GM19438 (cell line): ENCODE data around the gene UGT1A6.

ENCODE experiments used
- ATAC-seq: cut with Tn5 transposase; IDR thresholded peaks from one replicate; pipeline ENCODE4 v1.9.1; 2021; ENCODE audit warnings: low read depth; ENCODE audit not compliant: unreplicated experiment

UGT1A6 gene

DNA sequence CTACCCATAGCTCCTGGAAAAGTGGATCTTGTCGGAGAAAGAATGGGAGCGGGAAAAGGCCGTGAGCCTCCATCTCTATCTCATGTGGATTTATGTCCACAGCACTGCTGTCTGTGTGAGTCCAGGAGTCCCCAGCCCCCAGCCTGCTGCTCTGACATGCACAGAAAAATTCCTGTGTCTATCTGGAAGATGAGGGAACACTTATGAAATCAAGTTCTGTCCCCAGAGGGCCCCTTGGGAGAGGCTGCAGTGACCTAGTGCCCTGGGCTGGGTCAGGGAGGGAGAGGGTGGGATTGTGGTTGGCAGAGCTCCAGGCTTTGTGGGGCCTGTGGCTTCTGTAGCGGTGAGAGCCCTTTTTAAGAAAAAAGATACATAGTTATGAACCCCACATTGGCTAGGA is 124.1 kb downstream of the UGT1A6 start:
- no peak for ATAC-seq

- ATAC-seq: no peak
These were observed 124.7 kb downstream of the UGT1A6 start for GRCh38 chr2:233817361-233817911.

DNA sequence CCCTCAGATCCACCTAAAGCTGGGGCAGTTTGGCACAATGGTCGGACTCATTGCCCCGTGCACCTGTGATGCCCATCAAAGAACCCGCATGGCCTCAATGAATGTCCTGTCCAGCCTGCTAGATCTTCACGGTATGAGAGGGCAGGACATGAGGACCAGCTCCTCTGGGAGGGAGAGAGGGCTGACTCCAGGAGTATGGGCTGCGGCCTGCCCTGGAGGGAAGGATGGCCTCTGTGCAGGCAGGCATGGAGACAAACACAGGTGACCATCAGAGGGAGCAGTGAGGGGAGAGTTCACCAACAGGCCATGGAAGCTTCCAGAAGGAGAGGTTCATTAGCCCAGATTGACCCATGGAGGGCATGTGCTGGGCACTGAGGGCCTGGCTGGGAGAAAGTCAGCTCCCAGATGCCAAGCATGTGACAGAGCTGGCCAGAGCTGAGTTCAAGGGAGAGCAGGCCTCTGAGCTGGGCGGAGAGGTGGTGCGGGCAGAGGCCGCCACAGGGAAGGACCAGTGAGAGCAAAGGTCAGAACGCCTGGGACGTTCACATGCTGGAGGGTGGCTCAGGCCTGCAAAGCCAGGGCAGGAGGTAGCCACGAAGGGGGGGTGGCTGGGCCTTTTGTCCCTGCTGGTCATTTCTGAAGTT is 125.4 kb downstream of the UGT1A6 start:
- ATAC-seq: no peak

DNA sequence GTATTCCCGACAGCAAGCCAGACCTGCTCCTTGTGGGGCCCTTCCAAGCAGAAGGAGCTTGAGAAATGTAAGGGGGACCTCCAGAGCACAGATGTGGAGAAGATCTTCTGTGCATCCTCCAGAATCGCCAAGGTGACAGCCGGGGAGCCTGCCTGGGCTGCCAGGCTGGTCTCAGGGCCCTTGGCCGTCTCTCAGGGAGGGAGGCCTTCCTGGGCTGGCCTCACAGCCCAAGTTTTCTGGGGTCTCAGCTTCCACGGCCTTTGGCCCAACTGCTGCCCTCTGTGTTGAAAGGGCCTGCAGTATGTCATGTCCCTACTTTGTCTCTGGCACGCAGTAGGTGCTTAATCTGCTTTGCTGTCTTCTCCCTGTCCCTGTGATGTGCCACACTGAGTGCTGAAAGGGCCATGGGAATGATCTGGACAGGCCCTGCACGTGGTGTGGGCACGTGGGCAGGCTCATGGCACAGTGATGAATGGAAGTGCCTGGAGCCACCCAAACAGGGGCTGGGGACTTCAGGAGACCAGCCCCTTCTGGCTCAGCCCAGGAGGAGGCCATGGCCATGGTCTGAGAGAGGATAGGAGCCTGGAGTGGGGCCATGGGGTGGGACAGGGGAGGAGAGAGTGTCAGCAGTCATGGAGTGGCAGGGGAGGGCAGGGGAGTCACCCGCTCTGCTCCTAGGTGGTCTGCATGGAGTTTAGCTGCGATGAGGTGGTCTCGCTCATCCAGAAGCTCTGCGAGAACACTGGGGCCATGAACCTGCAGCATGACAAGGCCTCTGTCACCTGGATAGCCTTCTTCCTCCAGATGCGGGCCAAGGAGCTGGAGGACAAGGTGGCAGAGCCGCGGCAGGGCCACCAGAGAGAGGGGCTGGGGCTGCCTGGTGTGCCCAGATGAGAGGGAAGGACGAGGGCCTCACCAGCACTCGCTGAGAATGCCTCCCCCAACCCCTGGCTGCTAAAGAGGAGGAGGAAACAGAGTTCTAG is 126.2 kb downstream of the UGT1A6 start:
- ATAC-seq: no peak

DNA sequence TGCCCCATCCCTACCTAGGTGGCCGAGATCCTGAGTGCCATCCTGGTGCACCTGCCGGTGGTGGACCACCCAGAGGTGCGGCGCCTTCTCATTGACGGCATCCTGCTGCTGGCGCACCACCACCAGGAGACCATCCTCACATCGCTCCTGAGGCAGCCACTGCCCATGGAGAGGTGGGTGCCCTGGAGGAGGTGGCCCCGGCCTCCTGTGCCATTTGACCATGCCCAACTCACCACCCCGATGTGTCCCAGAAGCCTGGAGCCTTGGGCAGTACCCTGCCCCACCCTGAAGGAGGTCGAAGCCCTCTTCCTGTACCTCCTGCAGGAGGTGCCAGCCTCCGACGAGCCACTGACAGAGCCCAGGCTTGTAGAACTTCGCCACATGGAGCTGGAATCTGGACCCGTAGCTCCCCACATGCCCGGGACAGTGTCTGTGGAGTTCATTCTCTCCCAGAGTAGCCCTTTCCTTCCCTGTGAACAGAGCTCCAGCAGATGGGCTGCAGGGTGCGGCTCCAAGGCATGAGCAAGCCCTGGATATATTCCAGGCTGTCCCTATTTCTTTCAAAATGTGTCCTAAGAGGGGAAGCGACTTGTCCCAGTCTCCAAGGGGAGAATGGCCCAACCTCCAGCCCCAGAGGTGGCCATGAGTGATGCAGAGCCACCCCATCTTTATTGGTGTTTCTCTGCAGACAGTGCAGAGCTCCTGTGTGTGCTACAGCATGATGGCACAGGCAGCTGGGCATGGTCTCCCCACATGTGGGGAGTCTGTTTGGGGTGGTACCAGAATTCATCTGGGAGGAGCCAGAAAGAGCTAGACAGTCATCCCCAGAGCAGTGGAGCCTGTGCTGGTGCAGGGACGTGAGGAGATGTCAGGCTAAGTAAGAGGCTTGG is 127.4 kb downstream of the UGT1A6 start:
- no peak for ATAC-seq

DNA sequence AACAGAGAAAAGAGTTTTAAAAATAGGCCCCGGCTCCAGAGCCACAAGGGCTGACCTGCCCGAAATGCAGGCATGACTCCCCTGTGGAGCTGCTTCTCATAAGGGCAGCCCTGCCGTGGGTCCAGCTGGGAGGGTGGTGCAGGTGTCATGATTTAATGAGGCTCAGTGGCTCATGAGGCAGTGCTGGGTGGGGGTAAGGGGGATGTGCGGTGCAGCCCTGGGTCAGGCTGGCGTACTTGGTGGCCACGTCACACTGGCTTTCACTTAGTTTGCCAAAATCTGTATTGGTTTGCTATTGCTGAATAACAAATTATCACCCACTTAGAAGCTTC is 128.1 kb downstream of the UGT1A6 start:
- no peak for ATAC-seq

GRCh38 chr2:233821196-233821595 is 128.5 kb downstream of the UGT1A6 start:
- ATAC-seq: no peak

- ATAC-seq: no peak
These were observed 129.0 kb downstream of the UGT1A6 start for GRCh38 chr2:233821709-233822100.

DNA sequence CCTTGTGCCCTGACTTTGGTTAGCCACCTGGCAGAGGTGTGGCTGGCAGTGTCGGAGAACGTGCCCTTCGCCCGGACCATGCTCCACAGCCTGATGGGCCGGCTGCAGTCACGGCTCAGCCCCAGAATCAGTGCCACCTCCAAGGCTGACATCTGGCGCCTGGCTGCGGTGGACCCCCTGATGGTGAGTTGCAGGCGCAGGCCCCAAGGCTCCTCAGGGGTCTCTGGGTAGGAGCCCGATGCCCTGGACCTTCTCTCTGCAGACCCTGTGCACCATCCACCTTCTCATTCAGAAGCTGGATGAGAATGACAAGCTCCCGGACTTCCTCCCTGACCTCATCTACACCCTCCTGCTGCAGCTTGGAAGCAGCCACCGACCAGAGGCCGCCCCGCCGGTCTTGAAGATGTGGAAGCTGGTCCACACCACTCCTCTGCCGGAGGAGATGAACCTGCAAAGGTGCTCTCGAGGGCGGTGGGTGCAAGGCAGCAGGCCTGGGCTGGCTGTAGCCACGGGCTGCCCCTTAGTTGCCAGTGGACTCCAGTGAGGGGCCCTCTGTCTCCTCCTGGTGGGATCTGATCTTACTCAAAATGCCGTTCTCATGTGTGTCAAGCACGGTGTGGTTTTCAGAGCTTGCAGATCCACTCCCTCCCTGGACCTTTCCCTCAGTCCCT is 129.5 kb downstream of the UGT1A6 start:
- ATAC-seq: no peak
